Stimulated activated naive CD4-positive, alpha-beta T cell treated with Interleukin-2 at 50 U/mL for 16 hours (primary cell): Measurements from ENCODE around the gene PCLO.
"Not testable (repeated sequence)": the region's sequence is repeated elsewhere in the genome, so short reads cannot be mapped to it uniquely, and the experiment has no call there.

Experiments used
- DNase-seq: peaks from one replicate; lab custom pipeline; 2025; lab: John Stamatoyannopoulos, UW

The PCLO gene

DNA sequence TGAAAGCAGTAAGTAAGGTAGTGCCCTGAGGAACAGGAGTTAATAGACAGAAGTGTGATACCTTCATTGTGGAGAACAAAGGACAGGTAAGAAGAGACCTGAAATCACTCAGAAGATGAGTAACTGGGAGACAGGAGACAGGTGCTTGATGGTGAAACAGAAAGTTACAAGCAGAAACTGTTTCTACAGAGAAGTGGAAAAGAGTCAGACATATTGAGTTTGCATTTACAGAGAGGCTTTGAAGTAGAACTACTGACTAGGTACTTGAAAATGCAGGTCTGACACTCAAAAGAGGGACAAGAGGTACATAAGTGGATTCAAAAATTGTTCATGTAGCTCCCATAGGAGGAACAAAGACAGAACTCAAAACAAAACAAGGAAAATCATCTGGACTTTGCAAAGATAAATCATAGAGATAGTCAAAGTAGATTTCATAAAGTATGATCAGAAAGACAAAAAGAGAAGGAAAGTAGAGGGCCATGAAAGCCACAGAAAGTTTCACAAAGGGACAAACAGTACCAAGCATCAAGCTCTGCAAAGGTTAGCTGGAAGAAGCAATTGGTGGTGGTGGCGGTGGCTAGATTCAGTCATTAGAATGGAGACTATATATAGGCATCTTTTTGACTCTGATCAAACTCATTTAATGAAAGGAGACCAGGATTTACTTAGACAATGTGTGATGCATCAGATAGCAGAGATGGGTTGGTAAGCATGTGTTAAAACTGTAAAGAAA is 198.4 kb downstream of the PCLO start:
- DNase-seq: no peak

DNA sequence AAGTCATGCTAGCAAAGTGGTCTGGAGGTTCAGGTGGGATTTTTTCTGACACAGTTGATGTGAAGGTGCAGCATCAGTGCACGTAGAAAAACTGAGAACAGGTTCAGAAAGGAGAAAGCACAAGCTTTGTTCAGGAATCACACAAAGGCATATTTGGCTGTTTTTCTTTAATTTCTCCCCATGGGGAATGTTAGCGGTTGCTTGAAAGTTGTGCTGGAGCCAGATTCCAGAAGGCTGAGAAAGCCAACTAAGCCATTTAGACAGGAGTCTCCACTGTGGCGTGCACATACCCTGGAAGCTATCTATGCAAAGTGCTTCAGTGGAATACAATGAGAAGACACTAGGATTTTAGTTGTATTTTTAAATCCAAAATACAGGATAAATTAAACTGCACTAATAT is 201.4 kb downstream of the PCLO start:
- DNase-seq: no peak

DNA sequence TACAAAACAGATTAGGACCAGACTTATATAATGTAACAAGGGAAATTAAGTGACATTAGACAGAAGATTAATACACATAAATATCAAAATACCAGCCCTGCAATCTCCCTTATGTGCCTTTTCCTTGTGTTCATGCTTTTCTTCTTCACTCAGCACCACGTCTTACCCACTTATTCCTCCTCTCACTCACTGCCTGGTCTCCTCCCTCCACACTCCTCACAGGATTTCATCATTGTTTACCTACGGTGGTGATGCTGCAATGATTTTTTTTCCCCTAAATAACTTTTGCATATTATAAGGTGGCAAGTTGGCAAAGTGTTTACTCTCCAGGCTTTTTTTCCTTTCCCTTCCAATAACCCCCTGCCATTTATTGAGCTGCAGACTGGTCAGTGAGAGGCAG is 203.2 kb downstream of the PCLO start:
- no peak for DNase-seq

DNA sequence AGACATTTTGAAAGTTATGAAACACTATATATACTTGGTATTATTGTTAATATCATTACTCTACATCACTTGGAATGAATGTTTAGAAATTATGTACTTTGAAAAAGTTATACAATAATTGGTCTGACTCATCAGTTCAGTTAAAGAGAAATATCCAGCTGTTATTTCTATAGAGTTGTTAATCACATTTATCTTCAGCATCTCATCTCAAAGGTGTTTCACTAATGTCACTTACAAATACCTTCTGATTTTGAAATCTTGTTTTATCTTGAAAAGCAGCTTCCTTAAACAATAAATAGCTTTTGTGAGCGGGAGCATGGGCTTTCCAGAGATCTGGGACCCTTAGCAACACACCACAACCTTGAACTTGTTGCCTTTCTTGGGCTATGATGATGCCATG is 205.2 kb downstream of the PCLO start:
- no peak for DNase-seq

DNA sequence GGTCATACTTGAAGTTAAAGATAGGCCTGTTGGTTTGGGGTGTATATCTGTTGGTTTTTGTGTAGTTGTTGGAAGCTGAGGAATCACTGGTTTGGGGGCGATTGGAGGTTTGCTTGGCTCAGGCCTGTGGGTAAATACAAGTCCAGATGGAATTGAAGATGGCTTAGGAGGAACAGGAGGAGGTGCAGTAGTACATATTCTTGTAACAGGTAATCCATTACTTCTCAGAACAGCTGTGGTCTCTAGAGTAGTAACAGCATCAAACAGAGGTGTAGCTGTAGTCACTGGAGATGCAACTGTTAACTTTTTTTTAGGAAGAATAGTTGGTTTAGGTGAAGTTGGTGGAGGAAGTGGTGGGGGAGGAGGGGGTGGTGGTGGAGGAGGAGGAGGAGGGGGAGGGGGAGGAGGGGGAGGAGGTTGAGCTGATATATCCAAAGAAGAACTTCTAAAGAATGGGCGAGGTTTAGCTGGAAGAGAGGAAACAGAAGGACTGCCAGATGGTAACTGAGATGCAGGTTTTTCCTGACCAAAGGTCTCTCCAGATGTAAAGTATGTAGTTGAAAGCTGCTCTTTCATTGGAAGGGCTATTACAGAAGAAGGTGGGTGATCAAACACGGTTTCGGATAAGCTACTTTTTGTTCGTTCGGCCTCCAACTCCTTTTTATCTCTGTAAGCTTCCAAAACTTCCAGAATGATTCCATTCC is 209.2 kb downstream of the PCLO start:
- DNase-seq: no peak

DNA sequence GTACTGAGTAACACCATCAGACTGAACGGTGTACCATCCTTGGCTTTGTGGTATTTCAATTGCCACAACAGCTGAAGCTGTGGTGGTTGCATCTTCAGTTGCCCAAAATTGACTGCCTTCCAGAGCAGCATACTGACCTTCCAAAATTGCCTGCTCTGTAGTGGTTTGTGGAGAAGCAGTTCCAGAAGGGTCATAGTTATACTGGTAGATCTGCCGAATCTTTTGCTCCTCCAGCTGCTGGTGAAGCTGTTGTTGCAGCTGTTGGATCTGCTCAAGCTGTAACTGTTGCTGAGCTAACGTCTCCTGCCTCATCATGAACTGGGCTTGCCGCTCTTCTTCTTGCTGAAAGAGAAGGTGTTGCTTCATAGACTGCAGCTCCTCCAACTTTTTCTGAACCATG is 212.2 kb downstream of the PCLO start:
- no peak for DNase-seq

DNA sequence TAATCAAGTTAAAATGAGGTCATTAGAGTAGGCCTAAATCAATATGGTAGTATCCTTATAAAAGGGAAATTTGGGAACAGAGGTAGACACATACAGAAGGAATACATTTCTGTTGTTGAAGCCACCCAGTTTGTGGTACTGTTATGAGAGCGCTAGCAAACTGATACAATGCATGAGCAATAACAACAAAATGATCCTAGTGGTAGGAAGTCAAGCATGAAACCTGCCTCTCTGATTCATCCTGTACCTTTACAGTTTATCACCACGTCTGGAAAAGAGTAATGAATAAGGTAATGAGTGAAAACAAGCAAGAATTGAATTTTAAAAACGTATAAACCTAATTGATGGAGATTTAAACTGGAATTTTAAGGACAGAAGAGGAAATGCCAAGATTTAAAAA is 217.2 kb downstream of the PCLO start:
- no peak for DNase-seq

DNA sequence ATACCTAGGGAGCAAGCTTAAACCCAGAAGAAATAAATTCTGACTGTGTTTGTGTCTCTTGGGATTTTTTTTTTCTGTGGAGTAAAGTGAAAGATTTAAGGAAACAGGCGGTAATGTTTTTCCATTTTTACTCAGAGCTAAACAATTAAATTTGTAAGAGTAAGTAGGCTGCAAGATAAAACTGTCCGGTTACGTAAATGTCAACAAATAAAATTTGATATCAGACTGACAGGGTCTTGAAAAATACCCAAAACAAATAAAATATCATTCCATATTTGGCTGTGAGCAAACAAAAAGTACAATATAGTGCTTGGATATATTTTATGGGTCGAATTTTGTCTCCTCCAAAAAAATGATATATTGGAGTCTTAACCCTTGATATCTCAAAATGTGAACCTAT is 217.6 kb downstream of the PCLO start:
- no peak for DNase-seq

DNA sequence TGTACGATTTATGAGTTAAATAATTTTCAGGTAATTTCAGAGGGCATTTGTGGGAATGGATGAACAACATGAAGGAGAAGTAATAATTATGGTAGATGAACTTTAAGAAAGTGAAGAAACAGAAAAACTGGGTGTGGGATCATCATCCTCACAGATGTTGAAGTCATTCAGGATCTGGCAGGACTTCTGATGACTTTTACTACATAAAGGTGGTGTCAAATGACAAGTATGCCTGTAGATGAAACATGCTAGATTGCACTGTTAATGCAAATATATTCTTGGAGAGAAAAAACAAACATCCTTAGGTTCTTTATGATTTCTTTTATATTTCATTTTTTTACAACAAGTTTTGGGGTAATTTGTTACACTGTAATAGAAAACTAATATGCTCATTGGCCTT is 230.2 kb downstream of the PCLO start:
- no peak for DNase-seq

DNA sequence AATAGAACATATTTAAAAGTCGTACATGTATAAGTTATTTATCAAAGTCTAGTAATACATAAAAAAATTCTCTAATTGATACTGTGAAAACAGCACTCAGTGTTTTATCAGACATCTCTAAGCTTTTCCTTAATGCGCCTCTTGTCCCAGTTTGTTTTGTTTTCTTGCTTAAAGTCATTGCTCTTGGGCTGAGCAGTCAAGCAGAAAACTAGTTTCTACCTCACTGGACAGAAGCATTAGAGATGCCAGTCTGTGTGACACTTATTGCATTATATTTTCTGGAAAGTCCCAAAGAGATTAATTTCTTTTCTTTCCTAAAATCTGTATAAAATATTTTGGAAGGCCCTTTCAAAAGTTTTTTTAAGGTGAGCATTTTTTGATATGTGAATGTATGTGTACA is 236.2 kb downstream of the PCLO start:
- DNase-seq: no peak

DNA sequence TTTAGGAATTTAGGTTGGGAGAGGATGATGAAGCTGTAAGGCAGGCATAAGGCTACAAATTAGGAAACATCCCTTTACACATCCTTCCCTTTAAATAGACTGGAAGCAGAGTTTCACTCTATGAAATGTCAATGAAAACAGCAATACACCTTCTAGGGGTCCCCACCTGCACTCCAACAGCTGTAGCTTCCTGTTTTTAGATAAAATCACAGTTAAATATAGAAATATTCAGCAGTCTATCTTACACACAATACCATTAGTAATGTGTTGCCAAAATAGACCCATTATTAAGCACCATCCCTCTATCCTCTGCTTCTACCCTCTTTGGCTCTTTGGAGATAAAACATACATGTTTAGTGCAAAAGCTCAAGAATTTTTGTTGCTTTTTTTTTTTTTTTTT is 237.4 kb downstream of the PCLO start:
- DNase-seq: no peak

DNA sequence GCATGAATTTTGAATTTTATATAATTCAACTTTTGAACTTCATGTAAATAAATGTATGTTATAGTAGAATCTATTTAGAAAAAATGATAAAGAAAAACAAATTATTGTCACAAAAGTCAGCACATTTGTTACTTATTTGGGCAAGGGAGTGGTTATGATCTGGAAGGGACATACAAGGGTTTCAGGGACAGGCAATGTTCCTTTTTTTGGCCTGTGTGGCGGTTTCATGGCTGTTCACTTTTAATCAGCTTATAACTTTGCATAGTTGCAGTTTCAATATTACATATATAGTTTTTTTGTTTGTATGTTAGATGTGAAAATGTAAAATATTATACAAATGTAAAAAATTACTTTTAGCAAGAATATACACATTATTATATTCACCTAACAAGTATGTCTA is 256.2 kb downstream of the PCLO start:
- no peak for DNase-seq

DNA sequence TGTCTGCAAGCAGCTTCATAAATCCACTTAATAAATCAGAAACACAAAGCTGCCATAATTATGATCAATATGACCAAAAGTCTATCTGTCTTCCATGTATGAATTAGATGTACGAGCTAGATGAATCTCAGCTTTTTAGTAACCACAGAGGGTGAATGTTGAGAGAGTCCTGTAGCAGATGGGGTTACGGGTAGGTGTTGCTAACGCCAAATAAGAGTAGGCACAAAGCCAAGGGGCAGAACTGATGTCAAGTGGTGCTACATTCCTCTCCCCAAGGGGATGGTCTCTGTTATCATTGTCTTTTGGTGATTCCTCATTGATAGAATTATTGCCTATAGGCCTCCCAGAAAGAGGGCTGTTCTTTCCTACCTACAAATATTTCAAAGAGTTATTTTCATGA is 257.8 kb downstream of the PCLO start:
- no peak for DNase-seq

DNA sequence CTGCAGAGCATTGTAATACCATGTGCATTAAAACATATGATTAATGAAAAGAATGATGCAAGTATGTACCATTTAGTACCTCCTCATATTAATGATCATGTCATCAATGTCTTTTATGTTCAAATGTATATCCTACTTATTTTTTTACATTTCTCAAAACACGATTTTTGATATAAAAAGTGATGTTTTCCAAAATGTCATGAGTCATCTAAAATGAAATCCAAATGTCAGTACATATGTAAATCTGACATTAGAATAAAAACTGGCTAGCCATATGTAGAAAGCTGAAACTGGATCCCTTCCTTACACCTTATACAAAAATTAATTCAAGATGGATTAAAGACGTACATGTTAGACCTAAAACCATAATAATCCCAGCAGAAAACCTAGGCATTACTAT is 261.6 kb downstream of the PCLO start:
- DNase-seq: not testable (repeated sequence)

DNA sequence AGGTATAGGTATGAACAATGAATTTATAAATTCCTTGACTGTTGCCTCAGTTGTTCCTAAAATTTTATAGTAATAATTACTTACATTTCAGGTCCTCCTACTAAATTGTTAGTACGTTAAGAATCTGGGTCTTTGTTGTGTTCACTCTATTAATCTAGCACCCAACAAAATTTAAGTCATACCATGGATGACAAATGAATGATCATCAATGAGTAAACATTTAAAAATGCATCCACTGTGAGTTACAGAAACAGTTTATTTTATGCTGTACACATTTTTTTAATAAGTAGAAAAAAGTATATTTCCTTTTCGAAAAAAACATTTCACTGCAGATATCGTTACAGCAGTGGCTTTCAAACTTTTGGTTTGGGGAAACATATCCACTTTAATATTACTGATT is 265.2 kb downstream of the PCLO start:
- DNase-seq: no peak

DNA sequence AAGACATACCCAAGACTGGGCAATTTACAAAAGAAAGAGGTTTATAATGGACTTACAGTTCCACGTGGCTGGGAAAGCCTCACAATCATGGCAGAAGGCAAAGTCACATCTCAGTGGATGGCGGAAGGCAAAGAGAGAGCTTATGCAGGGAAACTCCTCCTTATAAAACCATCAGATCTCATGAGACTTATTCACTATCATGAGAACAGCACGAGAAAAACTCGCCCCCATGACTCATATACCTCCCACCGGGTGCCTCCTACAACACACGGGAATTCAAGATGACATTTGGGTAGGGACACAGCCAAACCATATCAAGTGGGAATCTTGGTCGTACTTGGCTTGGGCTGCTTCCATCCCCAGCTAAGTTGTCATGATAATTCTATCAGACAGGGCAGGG is 268.3 kb downstream of the PCLO start:
- not testable (repeated sequence) for DNase-seq

DNA sequence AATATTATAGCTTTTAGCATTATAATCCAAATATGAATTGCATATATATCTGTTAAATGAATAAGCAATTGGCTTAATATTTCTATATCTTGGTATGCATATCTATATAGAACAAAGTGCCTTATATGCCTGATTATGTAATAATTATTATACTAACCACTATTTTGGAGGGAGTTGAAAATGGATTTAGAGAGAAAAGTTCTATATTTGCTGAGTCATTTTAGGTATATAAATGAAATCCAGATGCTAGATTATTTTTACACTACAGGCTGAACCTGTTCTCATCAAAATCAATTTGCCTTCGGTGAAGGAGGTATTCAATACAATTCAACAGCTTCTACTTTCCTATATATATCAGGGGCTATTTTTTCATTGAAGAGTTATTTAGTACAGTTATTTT is 276.4 kb downstream of the PCLO start:
- no peak for DNase-seq

DNA sequence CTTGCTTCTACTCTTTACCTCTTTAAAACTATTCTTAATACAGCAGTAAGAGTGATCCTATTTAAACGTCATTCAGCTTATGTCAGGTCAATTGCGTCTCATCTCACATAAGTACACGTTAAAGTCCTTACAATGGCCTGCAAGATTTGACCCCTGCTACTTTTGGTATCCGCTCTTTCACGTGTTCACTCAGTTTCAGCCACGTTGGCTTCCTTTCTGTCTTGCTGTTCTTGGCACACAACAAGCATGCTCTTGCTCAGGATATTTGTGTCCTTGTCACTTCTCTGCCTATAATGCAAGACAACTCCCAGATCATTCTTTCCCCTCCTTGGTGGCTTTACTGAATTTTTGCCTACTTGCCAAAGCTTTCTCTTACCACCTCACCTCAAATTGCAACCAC is 296.8 kb downstream of the PCLO start:
- no peak for DNase-seq

DNA sequence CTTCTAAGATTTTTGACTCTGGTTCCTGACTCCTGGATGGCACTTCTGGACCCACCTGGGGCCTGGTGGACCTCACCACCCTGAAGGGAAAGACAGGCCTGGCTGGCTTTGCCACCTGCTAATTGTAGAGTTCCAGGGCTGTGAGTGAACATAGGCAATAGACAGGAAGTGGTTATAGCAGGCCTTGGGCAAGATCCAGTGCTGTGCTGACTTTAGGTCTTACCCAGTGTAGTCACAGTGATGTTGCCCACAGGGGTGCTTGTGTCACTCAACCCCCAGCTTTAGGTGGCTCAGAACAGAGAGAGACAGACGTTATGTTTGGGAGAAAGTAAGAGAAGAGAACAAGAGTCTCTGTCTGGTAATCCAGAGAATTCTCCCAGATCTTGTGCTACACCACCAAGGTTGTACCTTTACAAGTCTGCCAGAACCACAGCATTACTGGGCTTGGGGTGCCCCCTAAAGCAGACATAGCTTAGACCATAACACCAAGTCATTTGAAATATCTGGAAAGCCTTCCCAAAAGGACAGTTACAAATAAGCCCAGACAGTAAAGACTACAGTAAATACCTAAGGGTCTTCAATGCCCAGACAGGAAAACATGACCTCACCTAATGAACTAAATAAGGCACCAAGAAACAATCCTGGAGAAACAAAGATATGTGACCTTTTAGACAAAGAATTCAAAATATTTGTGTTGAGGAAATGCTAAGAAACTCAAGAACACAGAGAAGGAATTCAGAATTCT is 303.4 kb downstream of the PCLO start:
- DNase-seq: no peak

DNA sequence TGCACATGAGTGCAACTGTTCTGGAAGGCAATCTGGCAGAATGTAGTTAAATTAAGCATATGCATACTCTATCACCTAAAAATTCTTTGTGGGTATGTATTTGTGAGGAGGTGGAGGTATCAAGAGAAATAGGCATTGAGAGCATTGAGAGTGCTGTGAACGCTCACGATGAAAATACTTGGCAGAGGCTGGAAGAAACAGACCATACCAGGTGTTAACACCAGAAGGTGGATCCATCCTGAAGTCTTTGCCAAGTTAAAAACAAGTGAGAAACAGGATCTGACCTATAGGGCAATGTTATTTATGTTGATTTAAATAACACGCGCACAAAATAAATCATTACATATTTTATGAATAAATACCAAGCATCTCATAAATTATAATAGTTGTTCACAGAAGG is 311.6 kb downstream of the PCLO start:
- DNase-seq: no peak

DNA sequence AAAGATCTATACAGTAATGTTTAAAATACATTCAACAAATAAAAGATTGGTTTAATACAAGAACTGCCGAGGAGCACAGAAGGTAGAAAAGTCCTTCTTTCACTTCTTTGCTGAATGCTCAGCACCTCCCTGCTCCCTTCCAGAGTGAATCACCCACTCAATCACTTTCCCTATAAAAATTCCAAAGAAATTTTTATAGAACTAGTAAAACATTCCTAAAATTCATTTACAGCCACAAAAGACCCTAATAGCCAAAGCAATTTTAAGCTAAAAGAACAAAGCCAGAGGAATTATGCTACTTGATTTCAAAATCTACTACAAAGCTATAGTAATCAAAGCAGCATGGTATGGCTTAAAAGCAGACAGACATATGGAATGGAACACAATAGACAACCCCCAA is 320.9 kb downstream of the PCLO start:
- no peak for DNase-seq

DNA sequence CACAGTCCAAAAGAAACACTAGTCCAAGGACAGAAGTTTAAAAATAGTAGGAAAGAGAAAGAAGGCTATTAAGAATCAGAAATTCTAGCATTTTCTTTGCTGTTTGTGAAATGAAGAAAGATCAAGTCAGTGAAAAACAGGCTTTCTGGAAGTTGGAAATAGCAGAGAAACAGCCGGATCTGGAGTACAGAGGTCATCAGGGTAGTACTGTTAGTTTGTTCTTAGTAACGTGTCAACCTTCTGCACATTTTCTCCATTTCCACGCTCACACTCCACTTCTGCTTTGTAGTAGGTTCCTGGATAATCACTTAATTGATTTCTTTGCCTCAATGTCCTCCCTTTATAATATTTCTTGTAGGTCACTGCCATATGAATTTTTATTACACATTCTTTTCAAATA is 322.6 kb downstream of the PCLO start:
- no peak for DNase-seq

DNA sequence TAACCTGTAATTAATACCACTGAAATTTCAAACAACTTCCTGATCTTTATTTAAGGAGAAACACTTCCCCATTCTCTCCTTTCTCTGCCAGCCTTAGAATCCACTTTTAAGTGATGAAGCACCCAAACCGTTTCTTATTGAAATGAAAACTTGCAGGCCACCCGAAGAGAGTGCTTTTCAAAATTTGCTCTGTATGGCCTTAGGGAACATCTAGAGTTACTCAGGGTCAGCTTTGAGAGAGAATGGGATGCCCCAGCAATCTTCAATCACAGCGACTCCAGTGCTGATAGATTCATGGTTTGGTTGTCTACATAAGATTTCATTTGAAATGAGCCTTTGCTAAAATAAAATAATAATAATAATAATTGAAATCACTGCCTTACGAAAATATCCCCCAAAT is 323.1 kb downstream of the PCLO start:
- DNase-seq: no peak
